ENCODE data around the gene GRK7. TPM values are rescaled to one million over a fixed set of nuclear protein-coding genes. Genes with fewer than 3 reads are reported as not detected.

Gene GRK7
- total RNA-seq, 6 experiments from 2014 or later = not detected

- DNase-seq = no peak
- no peak for TF ChIP-seq CTCF (IDR thresholded peaks at IDR 0.05)
- no peaks in the 10 kb centered on the region for H3K9me3 Mint-ChIP-seq
- peaks cover 15% of the 10 kb centered on the region for H3K27me3 Mint-ChIP-seq (ENCODE audit: insufficient read depth)
- no peak overlapping the region for H3K4me3 Mint-ChIP-seq
- no peaks in the 10 kb centered on the region for H3K36me3 Mint-ChIP-seq (ENCODE audit: low read depth)
- no peaks in the 10 kb centered on the region; the same call in 1 of the 2 replicates for H3K4me1 Mint-ChIP-seq (ENCODE audit: low read depth)
- H3K27ac Mint-ChIP-seq = no peak overlapping the region
Observed at GRCh38 chr3:141724186-141724585, 39.0 kb upstream of the GRK7 start.

- TF ChIP-seq CTCF (IDR thresholded peaks at IDR 0.05) = no peak
- H3K36me3 Mint-ChIP-seq (ENCODE audit: low read depth) = no peaks in the 10 kb centered on the region
- no peaks in the 10 kb centered on the region; the same call in 1 of the 2 replicates for H3K4me1 Mint-ChIP-seq (ENCODE audit: low read depth)
- H3K27me3 Mint-ChIP-seq (ENCODE audit: insufficient read depth) = peaks cover 13% of the 10 kb centered on the region
- no peaks in the 10 kb centered on the region for H3K9me3 Mint-ChIP-seq
- DNase-seq = no peak
- H3K27ac Mint-ChIP-seq = no peak overlapping the region
- no peak overlapping the region for H3K4me3 Mint-ChIP-seq
Observed at GRCh38 chr3:141725036-141725435, 38.2 kb upstream of the GRK7 start.

GRCh38 chr3:141726483-141726882, 36.7 kb upstream of the GRK7 start:
- Mint-ChIP-seq H3K27ac (no peak overlapping the region), H3K9me3 (no peaks in the 10 kb centered on the region), H3K36me3 (ENCODE audit: low read depth) (no peaks in the 10 kb centered on the region), H3K4me1 (ENCODE audit: low read depth) (no peaks in the 10 kb centered on the region; the same call in 1 of the 2 replicates), H3K4me3 (no peak overlapping the region), H3K27me3 (ENCODE audit: insufficient read depth) (peaks cover 2% of the 10 kb centered on the region)
- DNase-seq = no peak
- TF ChIP-seq CTCF (IDR thresholded peaks at IDR 0.05) = no peak

GRCh38 chr3:141728355-141728892, 34.8 kb upstream of the GRK7 start:
- Mint-ChIP-seq H3K27me3 (ENCODE audit: insufficient read depth) (peaks cover 2% of the 10 kb centered on the region), H3K4me3 (no peak overlapping the region), H3K27ac (no peak overlapping the region), H3K36me3 (ENCODE audit: low read depth) (no peaks in the 10 kb centered on the region), H3K4me1 (ENCODE audit: low read depth) (no peaks in the 10 kb centered on the region; the same call in 1 of the 2 replicates), H3K9me3 (no peaks in the 10 kb centered on the region)
- no peak for TF ChIP-seq CTCF (IDR thresholded peaks at IDR 0.05)
- no peak for DNase-seq

GRCh38 chr3:141729240-141729639, 34.0 kb upstream of the GRK7 start:
- Mint-ChIP-seq H3K27ac (no peak overlapping the region), H3K9me3 (no peaks in the 10 kb centered on the region), H3K4me3 (no peak overlapping the region), H3K4me1 (ENCODE audit: low read depth) (no peaks in the 10 kb centered on the region; the same call in 1 of the 2 replicates), H3K27me3 (ENCODE audit: insufficient read depth) (peaks cover 2% of the 10 kb centered on the region), H3K36me3 (ENCODE audit: low read depth) (no peaks in the 10 kb centered on the region)
- no peak for DNase-seq
- peak; percentile 27; the same call in 1 of the 2 replicates for TF ChIP-seq CTCF (IDR thresholded peaks at IDR 0.05)

All from HFFc6 (cell line).